Esophagus squamous epithelium (tissue), 5 donors: ENCODE results near the gene DLK2. TPM values are rescaled to one million over a fixed set of nuclear protein-coding genes. Genes with fewer than 3 reads are reported as not detected.

Source experiments
- DNase-seq: peaks from one replicate; lab custom pipeline; 2025; lab: John Stamatoyannopoulos, UW
- H3K27ac ChIP-seq, 4 donors: fragments of 200-600 bp; sonication (generic); one replicate each; pipeline ENCODE4 v1.5.1; 2016 to 2019; ENCODE audit warnings: mild to moderate bottlenecking in 1 of 4
- H3K27me3 ChIP-seq, 4 donors: fragments of 200-600 bp; sonication (generic); 1 replicate in 3 of 4; 2 replicates in 1 of 4; pipeline versions ENCODE4 v1.5.1 to v1.6.0; 2017 to 2021; ENCODE audit warnings: antibody characterized with exemption in 1 of 4
- H3K36me3 ChIP-seq, 3 donors: fragments of 200-600 bp; sonication (generic); one replicate each; pipeline ENCODE4 v1.5.1; 2016 to 2019
- H3K4me1 ChIP-seq, 3 donors: fragments of 200-600 bp; sonication (generic); one replicate each; pipeline ENCODE4 v1.5.1; 2017 to 2019
- H3K4me3 ChIP-seq, 4 donors: fragments of 200-600 bp; sonication (generic); 1 replicate in 3 of 4; 2 replicates in 1 of 4; pipeline ENCODE4 v1.5.1; 2016 to 2019; ENCODE audit warnings: mild to moderate bottlenecking in 2 of 4, moderate library complexity in 1 of 4
- H3K9me3 ChIP-seq, 3 donors: fragments of 200-600 bp; sonication (generic); one replicate each; pipeline ENCODE4 v1.5.1; 2016 to 2019
- POLR2A ChIP-seq, 4 donors: fragments of 450-650 bp; IDR thresholded peaks; one replicate each; pipeline ENCODE4 v1.6.1; 2017; ENCODE audit warnings: antibody characterized with exemption in 4 of 4, mild to moderate bottlenecking in 4 of 4, moderate library complexity in 3 of 4
- WGBS, 2 donors: methylation state at CpG; one replicate each; pipeline ENCODE4 v1.1.5; 2018; 5-methylcytosine and 5-hydroxymethylcytosine counted together
- intact Hi-C: fragments of 100-400 bp; cut with DNase I; formaldehyde crosslinking; loops from one replicate; pipeline ENCODE4 v1.15.0; 2022
- total RNA-seq, 4 donors: library from RNA; depleted of rRNA; stranded (reverse); fragments of >200 nt; gene quantifications; one replicate each; pipeline ENCODE4 v1.1.0, GENCODE V29; 2016
- TF ChIP-seq, protein P1 (sequence below), 6 experiments: fragments of 450-650 bp in 4 of 6; fragments of 200-600 bp in 2 of 6; sonication (generic) in 2 of 6; IDR thresholded peaks; one replicate each; pipeline ENCODE4 v1.5.1; 2016 to 2019; ENCODE audit warnings: antibody characterized with exemption in 6 of 6, mild to moderate bottlenecking in 4 of 6, moderate library complexity in 4 of 6
- donor health status: DM: yes; HTN: yes; CAD: no.

The DLK2 gene
- total RNA-seq, 4 donors from 2014 or later, result 8.3 to 24.8 (median 12.6) TPM

DNA sequence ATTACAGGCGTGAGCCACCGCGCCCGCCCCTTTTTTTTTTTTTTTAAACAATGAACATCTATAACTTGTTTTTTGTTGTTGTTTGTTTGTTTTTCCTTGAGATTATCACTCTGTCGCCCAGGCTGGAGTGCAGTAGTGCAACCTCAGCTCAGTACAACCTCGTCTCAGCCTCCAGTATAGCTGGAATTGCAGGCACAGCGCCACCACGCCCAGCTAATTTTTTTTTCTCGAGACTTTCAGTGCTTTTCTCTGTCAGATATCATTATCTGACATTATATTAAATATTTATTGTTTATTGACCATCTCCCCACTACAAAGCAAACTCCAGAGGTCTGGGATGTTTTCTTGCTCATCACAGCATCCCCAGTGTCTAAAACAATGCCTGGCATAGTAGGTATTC, 2.3 kb upstream of the DLK2 start:
- intact Hi-C loops, result no loop called here
- WGBS, 2 donors, result 50 to 54% methylated on average over 9 of the region's 9 CpGs

DNA sequence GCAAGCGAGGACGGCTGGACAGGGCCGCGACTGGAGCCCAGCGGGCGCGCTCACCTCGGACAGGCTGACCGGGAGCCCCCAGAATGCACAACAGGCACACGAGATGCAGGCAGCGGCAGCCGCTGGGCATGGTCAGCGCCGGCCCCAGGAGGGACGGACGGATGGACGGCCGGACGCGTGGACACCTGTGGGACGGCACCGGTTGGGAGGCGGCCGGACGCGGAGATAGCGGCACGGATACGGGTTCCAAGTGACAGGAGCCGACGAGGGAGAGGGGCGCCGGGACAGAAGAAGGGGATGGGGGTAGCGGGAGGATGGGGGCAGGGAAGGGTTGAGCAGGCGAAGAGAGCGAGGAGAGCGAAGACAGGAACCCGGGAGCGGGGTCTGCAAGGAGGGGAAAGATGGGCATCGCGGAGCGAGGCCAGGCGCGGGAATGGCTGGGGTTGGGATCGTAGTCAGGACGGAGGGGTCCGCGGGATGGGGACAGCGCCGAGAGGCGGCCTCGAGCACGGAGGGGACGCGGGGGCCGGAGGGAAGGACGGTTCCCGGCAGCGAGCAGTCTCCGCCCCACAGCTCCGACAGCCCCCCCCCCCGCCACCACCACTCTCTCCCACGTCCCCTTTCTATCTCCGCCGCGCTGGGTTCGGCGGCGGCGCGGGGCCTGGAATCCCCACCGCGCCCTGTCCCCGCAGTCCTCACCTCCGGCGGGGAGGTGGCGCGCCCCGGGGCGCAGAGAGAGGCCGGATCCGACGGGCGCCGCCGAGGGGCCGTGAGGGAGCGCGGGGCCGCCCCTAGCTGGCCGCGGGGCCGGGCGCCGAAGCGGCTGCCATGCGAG, 435 bp downstream of the DLK2 start:
- Histone ChIP-seq H3K27me3 (peaks cover 0 to 55% (median 4%) of the 10 kb centered on the region in 4 donors), H3K4me1 (peaks cover 6 to 49% (median 9%) of the 10 kb centered on the region in 3 donors), H3K9me3 (no peaks in the 10 kb centered on the region), H3K27ac (peak overlapping the region; percentile 59 to 79 (median 70)), H3K4me3 (peak overlapping the region; percentile 38 to 67 (median 58)), H3K36me3 (peaks cover 10 to 34% (median 11%) of the 10 kb centered on the region in 3 donors)
- intact Hi-C loops, result loop anchor here (5.0 kb wide), 1 partner anchor 42 kb away; no protein-coding TSS in a partner anchor
- no peak for TF ChIP-seq POLR2A (IDR thresholded peaks at IDR 0.05)
- TF ChIP-seq, protein P1, sequence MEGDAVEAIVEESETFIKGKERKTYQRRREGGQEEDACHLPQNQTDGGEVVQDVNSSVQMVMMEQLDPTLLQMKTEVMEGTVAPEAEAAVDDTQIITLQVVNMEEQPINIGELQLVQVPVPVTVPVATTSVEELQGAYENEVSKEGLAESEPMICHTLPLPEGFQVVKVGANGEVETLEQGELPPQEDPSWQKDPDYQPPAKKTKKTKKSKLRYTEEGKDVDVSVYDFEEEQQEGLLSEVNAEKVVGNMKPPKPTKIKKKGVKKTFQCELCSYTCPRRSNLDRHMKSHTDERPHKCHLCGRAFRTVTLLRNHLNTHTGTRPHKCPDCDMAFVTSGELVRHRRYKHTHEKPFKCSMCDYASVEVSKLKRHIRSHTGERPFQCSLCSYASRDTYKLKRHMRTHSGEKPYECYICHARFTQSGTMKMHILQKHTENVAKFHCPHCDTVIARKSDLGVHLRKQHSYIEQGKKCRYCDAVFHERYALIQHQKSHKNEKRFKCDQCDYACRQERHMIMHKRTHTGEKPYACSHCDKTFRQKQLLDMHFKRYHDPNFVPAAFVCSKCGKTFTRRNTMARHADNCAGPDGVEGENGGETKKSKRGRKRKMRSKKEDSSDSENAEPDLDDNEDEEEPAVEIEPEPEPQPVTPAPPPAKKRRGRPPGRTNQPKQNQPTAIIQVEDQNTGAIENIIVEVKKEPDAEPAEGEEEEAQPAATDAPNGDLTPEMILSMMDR (IDR thresholded peaks at IDR 0.05), result no peak
- no peak for DNase-seq
- 1 to 4% methylated on average over 27 to 33 of the region's 97 CpGs for WGBS, 2 donors

More for the DNA sequence above, 2.3 kb upstream of the DLK2 start:
- H3K4me3 ChIP-seq, result no peak overlapping the region
- TF ChIP-seq POLR2A (IDR thresholded peaks at IDR 0.05), result no peak
- TF ChIP-seq, protein P1 (IDR thresholded peaks at IDR 0.05), result no peak
- peaks cover 0 to 82% (median 4%) of the 10 kb centered on the region in 4 donors for H3K27me3 ChIP-seq
- no peak overlapping the region for H3K27ac ChIP-seq
- peaks cover 0 to 10% (median 0%) of the 10 kb centered on the region in 3 donors for H3K36me3 ChIP-seq
- H3K4me1 ChIP-seq, result peaks cover 6 to 30% (median 9%) of the 10 kb centered on the region in 3 donors
- DNase-seq, result no peak
- no peaks in the 10 kb centered on the region for H3K9me3 ChIP-seq

DNA sequence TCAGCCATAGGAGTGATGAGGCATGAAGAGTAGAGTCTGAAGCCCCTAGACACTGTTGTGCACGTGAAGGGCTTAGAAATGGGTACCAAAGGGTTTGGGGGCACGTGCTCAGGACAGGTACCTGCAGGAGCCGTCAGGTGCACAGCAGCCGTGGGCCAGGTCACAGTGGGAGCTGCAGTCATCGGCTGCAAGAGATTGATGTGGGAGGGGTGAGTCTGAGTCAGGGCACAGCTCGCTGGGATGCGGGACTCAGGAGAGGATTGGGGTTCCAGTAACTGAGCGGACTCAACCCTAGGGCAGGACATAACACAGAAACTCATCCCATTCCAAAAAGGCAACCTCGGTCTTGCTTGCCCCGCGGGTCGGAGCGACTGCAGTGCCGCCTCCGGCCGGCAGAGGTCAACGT, 1.1 kb downstream of the DLK2 start:
- Histone ChIP-seq H3K27ac (peak overlapping the region; percentile 59 to 79 (median 70)), H3K36me3 (peaks cover 14 to 40% (median 18%) of the 10 kb centered on the region in 3 donors), H3K4me3 (peak overlapping the region; percentile 38 to 67 (median 58)), H3K27me3 (peaks cover 0 to 48% (median 4%) of the 10 kb centered on the region in 4 donors), H3K4me1 (peaks cover 6 to 49% (median 9%) of the 10 kb centered on the region in 3 donors), H3K9me3 (no peaks in the 10 kb centered on the region)
- 11 to 14% methylated on average over 8 to 14 of the region's 17 CpGs for whole genome bisulfite sequencing, 2 donors
- TF ChIP-seq POLR2A (IDR thresholded peaks at IDR 0.05), result no peak
- TF ChIP-seq, protein P1 (IDR thresholded peaks at IDR 0.05), result peak; percentile 90 to 97 (median 92)
- DNase-seq, result no peak
- intact Hi-C loops, result loop anchor here (5.0 kb wide), 1 partner anchor 43 kb away; no protein-coding TSS in a partner anchor

DNA sequence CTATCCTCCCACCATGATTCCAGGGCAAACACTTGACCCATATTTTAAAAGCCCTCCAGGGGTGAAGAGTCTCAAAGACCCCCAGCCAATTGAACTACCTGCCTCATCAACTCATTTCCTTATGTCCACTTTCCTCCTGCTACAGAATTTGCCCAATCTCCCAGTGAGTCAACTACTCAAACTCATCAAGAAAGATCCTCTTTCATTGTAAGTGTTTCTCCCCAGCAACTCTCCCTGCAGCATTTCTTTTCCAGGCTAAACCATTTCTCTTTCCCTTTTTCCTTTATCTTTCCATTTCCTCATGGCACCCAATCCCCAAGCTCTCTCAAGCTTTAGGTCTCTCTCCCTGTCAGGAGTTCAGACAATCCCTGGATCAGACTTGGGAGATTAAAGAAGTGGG, 1.5 kb downstream of the DLK2 start:
- H3K4me3 ChIP-seq, result peak overlapping the region in 2 of 4 donors; percentile 55 to 60
- peaks cover 19 to 45% (median 19%) of the 10 kb centered on the region in 3 donors for H3K36me3 ChIP-seq
- no peaks in the 10 kb centered on the region for H3K9me3 ChIP-seq
- no peak for DNase-seq
- peaks cover 0 to 44% (median 4%) of the 10 kb centered on the region in 4 donors for H3K27me3 ChIP-seq
- no peak for TF ChIP-seq POLR2A (IDR thresholded peaks at IDR 0.05)
- TF ChIP-seq, protein P1 (IDR thresholded peaks at IDR 0.05), result no peak
- intact Hi-C loops, result loop anchor here (5.0 kb wide), 1 partner anchor 43 kb away; no protein-coding TSS in a partner anchor
- peaks cover 6 to 49% (median 9%) of the 10 kb centered on the region in 3 donors for H3K4me1 ChIP-seq
- H3K27ac ChIP-seq, result peak overlapping the region in 2 of 4 donors; percentile 59 to 79
